DOHH2 (cell line): Measurements from ENCODE around the gene SEC23IP.

ENCODE experiments used
- CTCF ChIP-seq: fragments of 200-600 bp; sonication (generic); IDR thresholded peaks from one replicate; pipeline ENCODE4 v1.5.1; 2014; ENCODE audit warnings: antibody characterized with exemption, mild to moderate bottlenecking, low read depth, low read length; ENCODE audit not compliant: poor library complexity, severe bottlenecking
- EZH2phosphoT487 ChIP-seq: fragments of 200-600 bp; sonication (generic); IDR thresholded peaks from 2 replicates; pipeline ENCODE4 v1.6.1; 2017; ENCODE audit warnings: borderline replicate concordance, mild to moderate bottlenecking, antibody characterized with exemption, low read length, moderate library complexity, mixed read lengths

DNA sequence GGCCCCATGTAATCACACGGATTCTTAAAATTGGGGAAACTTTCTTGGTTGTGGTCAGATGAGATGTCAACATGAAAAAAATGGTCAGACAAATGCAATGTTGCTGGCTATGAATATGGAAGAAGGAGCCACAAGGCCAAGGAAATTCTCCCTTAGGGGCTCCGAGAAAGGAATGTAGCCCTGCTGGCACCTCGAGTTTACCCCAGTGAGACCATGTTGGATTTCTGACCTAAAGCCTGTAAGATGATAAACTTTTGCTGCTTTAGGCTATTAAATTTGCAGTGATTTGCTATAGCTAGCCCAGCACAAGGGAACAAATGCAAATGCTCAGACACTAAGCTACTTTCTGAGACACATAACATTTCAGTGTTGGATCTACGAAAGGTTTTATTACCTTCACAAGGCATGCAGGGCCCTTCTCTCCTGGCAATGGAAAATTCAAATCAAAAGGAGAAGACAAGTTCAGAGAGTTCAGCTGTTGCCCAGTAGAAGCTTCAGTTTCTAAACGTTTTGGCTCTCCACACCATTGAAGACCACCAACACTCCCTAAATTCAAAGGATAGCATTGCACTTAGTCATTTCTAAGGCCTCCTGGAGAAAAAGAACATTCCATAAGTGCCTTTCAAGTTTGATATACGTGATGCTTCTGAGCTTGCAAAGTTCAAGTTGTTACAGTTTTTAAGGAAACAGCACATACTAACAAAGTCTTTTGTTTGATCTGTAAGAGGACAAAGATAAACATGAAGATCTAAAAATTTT, 43.3 kb upstream of the SEC23IP start:
- TF ChIP-seq CTCF (no peak), EZH2phosphoT487 (no peak)
